Measurements from ENCODE around the gene FEV.

FEV gene

GRCh38 chr2:219016721-219017120, 31.7 kb upstream of the FEV start:
- no peak for TF ChIP-seq CTCF (conservative IDR thresholded peaks at IDR 0.05)
- H3K27ac ChIP-seq, result no peak overlapping the region

GRCh38 chr2:219010873-219011272, 25.9 kb upstream of the FEV start:
- TF ChIP-seq CTCF (conservative IDR thresholded peaks at IDR 0.05), result no peak
- no peak overlapping the region for H3K27ac ChIP-seq

- H3K27ac ChIP-seq, result no peak overlapping the region
- peak; percentile 87 for TF ChIP-seq CTCF (conservative IDR thresholded peaks at IDR 0.05)
Measured at GRCh38 chr2:219010162-219010756, 25.3 kb upstream of the FEV start.

GRCh38 chr2:219009294-219009693, 24.3 kb upstream of the FEV start:
- no peak for TF ChIP-seq CTCF (conservative IDR thresholded peaks at IDR 0.05)
- no peak overlapping the region for H3K27ac ChIP-seq

- no peak for TF ChIP-seq CTCF (conservative IDR thresholded peaks at IDR 0.05)
- no peak overlapping the region for H3K27ac ChIP-seq
Measured at GRCh38 chr2:219003979-219004378, 19.0 kb upstream of the FEV start.

- TF ChIP-seq CTCF (conservative IDR thresholded peaks at IDR 0.05), result peak; percentile 24
- H3K27ac ChIP-seq, result peak overlapping the region; percentile 97
Measured at GRCh38 chr2:219003267-219003634, 18.3 kb upstream of the FEV start.

- H3K27ac ChIP-seq, result peak overlapping the region; percentile 97
Measured at GRCh38 chr2:219002395-219003266, 17.6 kb upstream of the FEV start.

More at GRCh38 chr2:219002395-219003266, 17.6 kb upstream of the FEV start:
- peak; percentile 82 for TF ChIP-seq CTCF (conservative IDR thresholded peaks at IDR 0.05)

Data from VCaP (cell line).